GM23338 (cell line): ENCODE results near the gene BPIFB1.

ENCODE experiments used
- CREB1 ChIP-seq: fragments of 250-450 bp; sonication (Bioruptor Pico); IDR thresholded peaks from 2 replicates; pipeline ENCODE4 v1.5.0; 2020; ENCODE audit warnings: low read depth, mild to moderate bottlenecking, moderate library complexity
- CTCF ChIP-seq, 2 experiments: fragments of 200-600 bp in 1 of 2; sonication (generic) in 1 of 2; conservative IDR thresholded peaks; 2 replicates each; pipeline versions ENCODE4 v1.5.1 to v1.6.1; 2016 to 2017; ENCODE audit warnings: antibody characterized with exemption in 2 of 2, low read depth in 2 of 2, mild to moderate bottlenecking in 2 of 2, moderate library complexity in 1 of 2
- ETS1 ChIP-seq: IDR thresholded peaks from 2 replicates; pipeline ENCODE4 v1.6.1; 2016; ENCODE audit warnings: antibody characterized with exemption
- EZH2 ChIP-seq: fragments of 200-600 bp; sonication (generic); IDR thresholded peaks from one replicate; pipeline ENCODE4 v1.8.0; 2017; ENCODE audit warnings: antibody characterized with exemption, mild to moderate bottlenecking, low read depth; ENCODE audit not compliant: unreplicated experiment
- EZH2phosphoT487 ChIP-seq: fragments of 200-600 bp; sonication (generic); IDR thresholded peaks from one replicate; pipeline ENCODE4 v1.8.1; 2018; ENCODE audit warnings: antibody characterized with exemption; ENCODE audit not compliant: unreplicated experiment
- JUNB ChIP-seq: IDR thresholded peaks from one replicate; pipeline ENCODE4 v1.6.1; 2016; ENCODE audit warnings: antibody characterized with exemption; ENCODE audit not compliant: unreplicated experiment
- NANOG ChIP-seq: IDR thresholded peaks from 2 replicates; pipeline ENCODE4 v1.6.1; 2016; ENCODE audit warnings: antibody characterized with exemption, borderline replicate concordance
- POLR2AphosphoS5 ChIP-seq: IDR thresholded peaks from 2 replicates; pipeline ENCODE4 v1.6.1; 2016; ENCODE audit warnings: antibody characterized with exemption, low read depth
- REST ChIP-seq: IDR thresholded peaks from one replicate; pipeline ENCODE4 v1.6.1; 2018; ENCODE audit warnings: antibody characterized with exemption; ENCODE audit not compliant: unreplicated experiment
- STAT1 ChIP-seq: IDR thresholded peaks from one replicate; pipeline ENCODE4 v1.6.1; 2016; ENCODE audit warnings: antibody characterized with exemption; ENCODE audit not compliant: unreplicated experiment
- ZNF331 ChIP-seq: fragments of 250-450 bp; sonication (Bioruptor Pico); IDR thresholded peaks from 2 replicates; pipeline ENCODE4 v1.5.0; 2020; ENCODE audit warnings: low read depth, mild to moderate bottlenecking, moderate library complexity
- ZNF462 ChIP-seq: fragments of 250-450 bp; sonication (Bioruptor Pico); IDR thresholded peaks from 2 replicates; pipeline ENCODE4 v1.5.0; 2020; ENCODE audit warnings: mild to moderate bottlenecking, moderate library complexity

- TF ChIP-seq CTCF (conservative IDR thresholded peaks at IDR 0.05; ENCODE audit: low read depth in 2 of 2) (no peak), NANOG (no peak), EZH2phosphoT487 (no peak), EZH2 (no peak), POLR2AphosphoS5 (no peak), JUNB (no peak), REST (no peak), ZNF331 (CRISPR knock-in tag) (no peak), CREB1 (CRISPR knock-in tag) (no peak), ZNF462 (CRISPR knock-in tag) (no peak), ETS1 (no peak), STAT1 (no peak)
Observed at GRCh38 chr20:33304046-33304445, 21.0 kb downstream of the BPIFB1 start.
